Duodenal mucosa (tissue), 2 donors: ENCODE results near the gene SMIM15.

ENCODE experiments used
- H3K27ac ChIP-seq: one replicate; pipeline ENCODE4 v1.7.0; 2013; ENCODE audit warnings: low read depth, low read length
- H3K27me3 ChIP-seq, 2 donors: one replicate each; pipeline ENCODE4 v1.7.0; 2013; ENCODE audit warnings: low read length in 2 of 2, control low read depth in 1 of 2; ENCODE audit not compliant: insufficient read depth in 2 of 2, control insufficient read depth in 1 of 2
- H3K36me3 ChIP-seq, 2 donors: one replicate each; pipeline ENCODE4 v1.7.0; 2013; ENCODE audit warnings: low read length in 2 of 2, control low read depth in 1 of 2; ENCODE audit not compliant: insufficient read depth in 2 of 2, control insufficient read depth in 1 of 2
- H3K4me1 ChIP-seq, 2 donors: one replicate each; pipeline ENCODE4 v1.7.0; 2013; ENCODE audit warnings: low read length in 2 of 2, control low read depth in 1 of 2; ENCODE audit not compliant: insufficient read depth in 2 of 2, control insufficient read depth in 1 of 2
- H3K4me3 ChIP-seq, 2 donors: one replicate each; pipeline ENCODE4 v1.7.0; 2013; ENCODE audit warnings: low read length in 2 of 2, low read depth in 1 of 2
- H3K9ac ChIP-seq, 2 donors: one replicate each; pipeline ENCODE4 v1.7.0; 2013; ENCODE audit warnings: low read length in 2 of 2, low read depth in 1 of 2
- H3K9me3 ChIP-seq, 2 donors: one replicate each; pipeline ENCODE4 v1.7.0; 2013; ENCODE audit warnings: low read length in 2 of 2, control low read depth in 1 of 2; ENCODE audit not compliant: control insufficient read depth in 1 of 2

Gene SMIM15

DNA sequence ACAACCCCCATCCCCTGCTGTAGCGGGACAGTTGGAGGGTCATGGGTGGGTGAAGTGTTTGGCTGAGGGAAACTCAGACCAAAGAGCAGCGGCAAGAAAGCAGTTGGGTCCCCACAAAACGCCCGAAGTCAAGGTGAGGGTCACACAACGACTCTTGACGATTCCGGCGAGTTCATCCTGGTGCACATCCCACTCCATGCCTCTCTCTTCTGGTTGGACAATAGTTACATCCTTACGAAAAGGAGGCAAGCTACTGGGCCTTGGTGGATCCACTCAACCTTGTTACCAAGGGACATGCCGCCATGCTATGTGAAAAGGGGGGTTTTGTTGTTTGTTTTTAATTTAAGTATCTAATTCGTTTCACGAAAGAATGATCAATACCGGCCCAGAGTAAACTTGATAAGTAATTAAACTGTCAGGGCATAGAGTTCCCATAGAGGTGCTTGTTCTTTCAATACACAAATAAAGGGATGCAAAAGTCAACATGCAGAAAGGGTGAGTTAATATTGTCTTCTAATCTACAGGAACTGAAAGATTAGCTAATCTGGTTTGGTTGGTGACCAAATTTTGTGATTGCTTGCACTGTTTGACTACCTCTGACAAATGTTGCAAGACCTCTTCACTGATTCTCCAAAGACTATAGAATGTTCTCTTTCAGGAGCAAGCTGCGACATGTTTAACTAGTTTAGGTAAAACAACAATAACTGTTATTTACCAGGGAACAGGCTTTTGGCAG lies 732 bp upstream of the SMIM15 start:
- peak overlapping the region; percentile 95 to 96 for H3K4me3 ChIP-seq
- H3K27me3 ChIP-seq, result no peaks in the 10 kb centered on the region
- H3K27ac ChIP-seq, result peak overlapping the region; percentile 91
- peaks cover 3 to 22% of the 10 kb centered on the region in 2 donors for H3K4me1 ChIP-seq
- peaks cover 10 to 17% of the 10 kb centered on the region in 2 donors for H3K36me3 ChIP-seq
- peak overlapping the region; percentile 86 to 87 for H3K9ac ChIP-seq
- H3K9me3 ChIP-seq, result no peaks in the 10 kb centered on the region

- no peak overlapping the region for H3K9ac ChIP-seq
- H3K4me1 ChIP-seq, result peaks cover 3 to 22% of the 10 kb centered on the region in 2 donors
- no peaks in the 10 kb centered on the region for H3K27me3 ChIP-seq
- H3K27ac ChIP-seq, result no peak overlapping the region
- peaks cover 10 to 20% of the 10 kb centered on the region in 2 donors for H3K36me3 ChIP-seq
- no peaks in the 10 kb centered on the region for H3K9me3 ChIP-seq
- peak overlapping the region in 1 of 2 donors; percentile 12 for H3K4me3 ChIP-seq
Measured at GRCh38 chr5:61160497-61160896, 1.8 kb downstream of the SMIM15 start.

- Histone ChIP-seq H3K27ac (no peak overlapping the region), H3K4me1 (peaks cover 3 to 22% of the 10 kb centered on the region in 2 donors), H3K27me3 (no peaks in the 10 kb centered on the region), H3K9ac (no peak overlapping the region), H3K9me3 (no peaks in the 10 kb centered on the region), H3K4me3 (no peak overlapping the region), H3K36me3 (peaks cover 10 to 20% of the 10 kb centered on the region in 2 donors)
Measured at GRCh38 chr5:61159836-61160235, 2.4 kb downstream of the SMIM15 start.

DNA sequence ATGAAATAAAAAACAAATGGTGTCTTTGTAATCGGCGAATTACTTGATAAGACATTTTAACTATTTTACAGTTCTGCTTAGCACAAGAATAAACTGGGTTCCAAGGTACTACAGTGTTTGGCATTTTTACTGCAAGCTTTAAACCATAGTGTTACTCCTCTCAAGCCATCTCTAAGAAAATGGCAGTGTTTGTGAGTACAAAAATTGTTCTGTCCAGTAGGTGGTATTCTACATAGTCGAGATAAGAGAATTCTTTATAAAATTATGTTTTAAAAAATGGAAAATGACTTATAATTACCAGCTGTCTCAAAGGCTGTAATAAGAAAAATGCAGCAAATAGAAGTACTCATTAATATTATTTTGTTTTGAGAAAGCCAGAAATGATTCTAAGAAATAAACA lies 3.2 kb downstream of the SMIM15 start:
- Histone ChIP-seq H3K4me1 (peaks cover 3 to 22% of the 10 kb centered on the region in 2 donors), H3K9ac (no peak overlapping the region), H3K4me3 (no peak overlapping the region), H3K27me3 (no peaks in the 10 kb centered on the region), H3K9me3 (no peaks in the 10 kb centered on the region), H3K36me3 (peaks cover 10 to 20% of the 10 kb centered on the region in 2 donors), H3K27ac (no peak overlapping the region)

GRCh38 chr5:61151893-61152292 lies 10.4 kb downstream of the SMIM15 start:
- Histone ChIP-seq H3K9me3 (no peaks in the 10 kb centered on the region), H3K36me3 (no peaks in the 10 kb centered on the region), H3K27ac (no peak overlapping the region), H3K4me3 (no peak overlapping the region), H3K27me3 (no peaks in the 10 kb centered on the region), H3K4me1 (no peaks in the 10 kb centered on the region), H3K9ac (no peak overlapping the region)

- no peak overlapping the region for H3K9ac ChIP-seq
- H3K27me3 ChIP-seq, result no peaks in the 10 kb centered on the region
- H3K27ac ChIP-seq, result no peak overlapping the region
- no peak overlapping the region for H3K4me3 ChIP-seq
- H3K9me3 ChIP-seq, result no peaks in the 10 kb centered on the region
- no peaks in the 10 kb centered on the region for H3K4me1 ChIP-seq
- no peaks in the 10 kb centered on the region for H3K36me3 ChIP-seq
Measured at GRCh38 chr5:61148515-61148914, 13.8 kb downstream of the SMIM15 start.

DNA sequence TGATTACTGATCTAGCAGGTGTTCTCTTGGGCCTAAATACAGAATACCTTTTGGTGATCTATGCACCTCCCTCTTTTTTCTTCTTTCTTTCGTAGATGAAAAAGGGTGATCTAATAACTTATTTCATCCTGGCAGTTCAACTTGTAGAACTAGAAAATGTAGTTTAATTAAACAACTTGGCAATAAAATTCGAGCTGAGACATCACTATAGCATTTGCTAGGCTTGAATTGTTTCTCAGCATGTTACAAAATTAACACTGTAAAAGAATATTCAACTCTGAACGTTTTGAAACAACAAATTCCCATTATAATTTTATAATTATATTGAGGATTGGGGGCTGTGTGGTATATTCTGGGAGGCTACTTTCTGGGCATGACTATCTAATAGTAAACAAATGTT lies 19.5 kb downstream of the SMIM15 start:
- Histone ChIP-seq H3K36me3 (no peaks in the 10 kb centered on the region), H3K4me1 (no peaks in the 10 kb centered on the region), H3K4me3 (no peak overlapping the region), H3K9ac (no peak overlapping the region), H3K9me3 (no peaks in the 10 kb centered on the region), H3K27ac (no peak overlapping the region), H3K27me3 (no peaks in the 10 kb centered on the region)

DNA sequence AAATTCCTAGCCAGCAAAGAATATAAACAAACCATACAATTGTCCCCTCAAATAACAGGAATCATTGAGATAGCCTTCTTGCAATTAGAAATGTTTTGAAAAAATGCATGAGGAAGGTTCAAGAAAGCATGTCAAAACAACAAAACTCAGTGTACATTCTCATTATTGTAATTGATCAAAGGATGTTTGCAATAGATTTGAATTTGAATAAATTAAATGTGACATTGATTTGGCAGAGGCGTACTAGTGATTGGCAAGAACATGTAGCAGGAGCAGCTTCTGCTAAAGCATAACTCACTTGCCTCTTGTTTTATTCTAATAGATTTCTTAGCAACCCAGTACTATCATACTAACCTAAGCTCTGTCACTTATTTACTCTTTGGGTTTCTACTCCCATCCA lies 19.9 kb downstream of the SMIM15 start:
- Histone ChIP-seq H3K9me3 (no peaks in the 10 kb centered on the region), H3K9ac (no peak overlapping the region), H3K27me3 (no peaks in the 10 kb centered on the region), H3K27ac (no peak overlapping the region), H3K4me3 (no peak overlapping the region), H3K4me1 (no peaks in the 10 kb centered on the region), H3K36me3 (no peaks in the 10 kb centered on the region)

GRCh38 chr5:61141801-61142200 lies 20.5 kb downstream of the SMIM15 start:
- no peaks in the 10 kb centered on the region for H3K36me3 ChIP-seq
- H3K27ac ChIP-seq, result no peak overlapping the region
- no peaks in the 10 kb centered on the region for H3K27me3 ChIP-seq
- H3K9ac ChIP-seq, result no peak overlapping the region
- H3K4me1 ChIP-seq, result no peaks in the 10 kb centered on the region
- H3K4me3 ChIP-seq, result no peak overlapping the region
- H3K9me3 ChIP-seq, result no peaks in the 10 kb centered on the region

DNA sequence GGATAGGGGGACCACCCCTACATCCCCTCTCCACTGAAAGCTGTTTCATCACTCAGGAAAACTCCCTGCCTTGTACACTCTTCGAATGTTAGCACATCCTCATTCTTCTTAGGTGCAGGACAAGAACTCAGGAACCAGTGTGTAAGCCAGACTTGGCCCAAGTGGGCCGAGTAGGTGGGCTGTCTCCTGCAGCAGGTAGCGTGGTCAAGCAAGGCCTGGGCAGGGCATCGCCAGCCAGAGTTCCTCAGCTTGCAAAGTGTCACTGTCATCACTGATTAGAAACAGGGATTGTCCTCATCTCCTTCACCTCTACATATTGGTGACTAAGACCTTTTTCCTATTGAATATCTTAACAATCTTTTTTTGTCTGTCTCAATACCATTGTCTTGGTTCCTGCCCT lies 22.3 kb downstream of the SMIM15 start:
- H3K9ac ChIP-seq, result no peak overlapping the region
- H3K4me1 ChIP-seq, result no peaks in the 10 kb centered on the region
- no peaks in the 10 kb centered on the region for H3K27me3 ChIP-seq
- no peak overlapping the region for H3K4me3 ChIP-seq
- H3K9me3 ChIP-seq, result no peaks in the 10 kb centered on the region
- no peaks in the 10 kb centered on the region for H3K36me3 ChIP-seq
- H3K27ac ChIP-seq, result no peak overlapping the region
